MCF 10A (cell line): Measurements from ENCODE around the gene GLUL. TPM values are rescaled to one million over a fixed set of nuclear protein-coding genes. Genes with fewer than 3 reads are reported as not detected.

Source experiments
- BruUV-seq: library from RNA; stranded (reverse); fragments of 400-500 nt; replicated peaks from 2 replicates; lab custom pipeline; 2021; lab: Mats Ljungman, UMichigan
- CTCF ChIA-PET: fragments of 300-600 bp; sonication (Branson Sonifier 250); formaldehyde crosslinking; extraction: SDS; loops from one replicate; lab custom pipeline; 2021; ENCODE audit warnings: antibody characterized with exemption, inconsistent platforms; lab: Yijun Ruan, JAX
- POLR2A ChIA-PET: fragments of 300-600, 350-650 bp; sonication (Branson Sonifier 250); formaldehyde crosslinking; extraction: SDS; loops from one replicate; lab custom pipeline; 2020; ENCODE audit warnings: antibody characterized with exemption, inconsistent platforms; lab: Yijun Ruan, JAX
- DNase-seq: peaks from one replicate; pipeline ENCODE4 v3.0.0-alpha.2; 2018; ENCODE audit not compliant: unreplicated experiment
- H3K27ac Mint-ChIP-seq: one replicate; pipeline ENCODE4 v1.8.0; 2022; ENCODE audit warnings: mild to moderate bottlenecking, low read depth, mixed read lengths; ENCODE audit not compliant: unreplicated experiment
- H3K27me3 Mint-ChIP-seq: one replicate; pipeline ENCODE4 v1.8.0; 2022; ENCODE audit warnings: mixed read lengths; ENCODE audit not compliant: insufficient read depth, unreplicated experiment
- H3K36me3 Mint-ChIP-seq: one replicate; pipeline ENCODE4 v1.8.0; 2022; ENCODE audit warnings: mild to moderate bottlenecking, moderate library complexity, mixed read lengths; ENCODE audit not compliant: insufficient read depth, unreplicated experiment
- H3K4me1 Mint-ChIP-seq: one replicate; pipeline ENCODE4 v1.8.0; 2022; ENCODE audit warnings: mixed read lengths; ENCODE audit not compliant: insufficient read depth, unreplicated experiment
- H3K4me3 Mint-ChIP-seq: one replicate; pipeline ENCODE4 v1.8.0; 2022; ENCODE audit warnings: mild to moderate bottlenecking, moderate library complexity, mixed read lengths; ENCODE audit not compliant: unreplicated experiment
- H3K9me3 Mint-ChIP-seq: one replicate; pipeline ENCODE4 v1.8.0; 2022; ENCODE audit warnings: mixed read lengths; ENCODE audit not compliant: unreplicated experiment
- CTCF ChIP-seq: fragments of 200-600 bp; IDR thresholded peaks from one replicate; pipeline ENCODE4 v1.8.0; 2022; ENCODE audit warnings: antibody characterized with exemption, mild to moderate bottlenecking; ENCODE audit not compliant: unreplicated experiment
- intact Hi-C: fragments of 100-400 bp; cut with micrococcal nuclease; formaldehyde crosslinking; loops from 2 replicates; pipeline ENCODE4 v1.14.1; 2022
- total RNA-seq: library from RNA; stranded (reverse); gene quantifications from 2 replicates; pipeline ENCODE4 v1.2.3, GENCODE V29; 2022

GLUL gene
- total RNA-seq, 1 experiment from 2014 or later, result 437 TPM

GRCh38 chr1:182385885-182386853, 5.4 kb downstream of the GLUL start:
- POLR2A ChIA-PET, result interaction anchor here (0.8 to 8.7 kb wide), 8 partner anchors 7 to 298 kb away, joined by 3 to 151 read pairs (median 10); no protein-coding TSS in a partner anchor
- Mint-ChIP-seq H3K36me3 (peaks cover 100% of the 10 kb centered on the region), H3K4me3 (peak overlapping the region; percentile 100)

GRCh38 chr1:182384387-182384960, 7.1 kb downstream of the GLUL start:
- POLR2A ChIA-PET, result interaction anchor here (1.0 kb wide), 1 partner anchor 417 kb away, joined by 3 read pairs; no protein-coding TSS in a partner anchor

More at GRCh38 chr1:182385885-182386853, 5.4 kb downstream of the GLUL start:
- Mint-ChIP-seq H3K27ac (no peak overlapping the region), H3K9me3 (no peaks in the 10 kb centered on the region), H3K4me1 (peaks cover 40% of the 10 kb centered on the region), H3K27me3 (no peaks in the 10 kb centered on the region)
- no peak for DNase-seq
- TF ChIP-seq CTCF, result no peak
- intact Hi-C loops, result no loop called here
- BruUV-seq, result no TSS peak
- CTCF ChIA-PET, result interaction anchor here (1.3 kb wide), 1 partner anchor 84 kb away, joined by 3 read pairs; no protein-coding TSS in a partner anchor

GRCh38 chr1:182383934-182384333, 7.7 kb downstream of the GLUL start:
- DNase-seq, result no peak
- H3K27ac Mint-ChIP-seq, result peak overlapping the region; percentile 64
- peaks cover 86% of the 10 kb centered on the region for H3K36me3 Mint-ChIP-seq
- CTCF ChIA-PET, result interaction anchor here (0.5 to 5.9 kb wide), 4 partner anchors 13 to 299 kb away, joined by 3 to 91 read pairs (median 4); no protein-coding TSS in a partner anchor
- H3K4me1 Mint-ChIP-seq, result peaks cover 50% of the 10 kb centered on the region
- no TSS peak for BruUV-seq
- intact Hi-C loops, result no loop called here
- peak overlapping the region; percentile 39 for H3K4me3 Mint-ChIP-seq
- no peaks in the 10 kb centered on the region for H3K9me3 Mint-ChIP-seq
- no peak for TF ChIP-seq CTCF
- no peaks in the 10 kb centered on the region for H3K27me3 Mint-ChIP-seq
- POLR2A ChIA-PET, result interaction anchor here (0.6 to 7.8 kb wide), 4 partner anchors 56 to 418 kb away, joined by 3 to 71 read pairs (median 3); no protein-coding TSS in a partner anchor

More at GRCh38 chr1:182384387-182384960, 7.1 kb downstream of the GLUL start:
- TF ChIP-seq CTCF, result no peak
- Mint-ChIP-seq H3K4me1 (peaks cover 50% of the 10 kb centered on the region), H3K27me3 (no peaks in the 10 kb centered on the region), H3K4me3 (peak overlapping the region; percentile 39), H3K27ac (peak overlapping the region; percentile 64), H3K36me3 (peaks cover 90% of the 10 kb centered on the region), H3K9me3 (no peaks in the 10 kb centered on the region)
- CTCF ChIA-PET, result interaction anchor here (1.0 to 5.9 kb wide), 2 partner anchors 242 to 299 kb away, joined by 4 to 91 read pairs; no protein-coding TSS in a partner anchor
- BruUV-seq, result no TSS peak
- intact Hi-C loops, result no loop called here
- DNase-seq, result no peak
